ENCODE results near the gene TRPV6.

GRCh38 chr7:142835487-142835886, 50.1 kb downstream of the TRPV6 start:
- TF ChIP-seq, protein P1, sequence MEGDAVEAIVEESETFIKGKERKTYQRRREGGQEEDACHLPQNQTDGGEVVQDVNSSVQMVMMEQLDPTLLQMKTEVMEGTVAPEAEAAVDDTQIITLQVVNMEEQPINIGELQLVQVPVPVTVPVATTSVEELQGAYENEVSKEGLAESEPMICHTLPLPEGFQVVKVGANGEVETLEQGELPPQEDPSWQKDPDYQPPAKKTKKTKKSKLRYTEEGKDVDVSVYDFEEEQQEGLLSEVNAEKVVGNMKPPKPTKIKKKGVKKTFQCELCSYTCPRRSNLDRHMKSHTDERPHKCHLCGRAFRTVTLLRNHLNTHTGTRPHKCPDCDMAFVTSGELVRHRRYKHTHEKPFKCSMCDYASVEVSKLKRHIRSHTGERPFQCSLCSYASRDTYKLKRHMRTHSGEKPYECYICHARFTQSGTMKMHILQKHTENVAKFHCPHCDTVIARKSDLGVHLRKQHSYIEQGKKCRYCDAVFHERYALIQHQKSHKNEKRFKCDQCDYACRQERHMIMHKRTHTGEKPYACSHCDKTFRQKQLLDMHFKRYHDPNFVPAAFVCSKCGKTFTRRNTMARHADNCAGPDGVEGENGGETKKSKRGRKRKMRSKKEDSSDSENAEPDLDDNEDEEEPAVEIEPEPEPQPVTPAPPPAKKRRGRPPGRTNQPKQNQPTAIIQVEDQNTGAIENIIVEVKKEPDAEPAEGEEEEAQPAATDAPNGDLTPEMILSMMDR (IDR thresholded peaks at IDR 0.05): no peak
- TF ChIP-seq EZH2 (IDR thresholded peaks at IDR 0.05): no peak
- no peak for TF ChIP-seq EZH2phosphoT487 (IDR thresholded peaks at IDR 0.05)
